Measurements from ENCODE around the gene GATB. TPM values are rescaled to one million over a fixed set of nuclear protein-coding genes. Genes with fewer than 3 reads are reported as not detected.

Gene GATB
- polyA plus RNA-seq, 3 donors, result 5.5 to 12.2 (median 9.0) TPM

GRCh38 chr4:151628001-151628608 is 132.7 kb downstream of the GATB start:
- Histone ChIP-seq H3K9me3 (replicated peaks in 1 of 2; ENCODE audit: control insufficient read depth in 1 of 2, insufficient read depth in 1 of 2, low read length in 2 of 2) (no peaks in the 10 kb centered on the region), H3K27ac (ENCODE audit: low read depth in 1 of 2, low read length in 2 of 2) (no peak overlapping the region), H3K4me1 (ENCODE audit: control insufficient read depth in 1 of 2, insufficient read depth in 2 of 2, low read length in 2 of 2) (no peaks in the 10 kb centered on the region), H2AFZ (ENCODE audit: insufficient read depth, low read depth, low read length, poor library complexity, severe bottlenecking) (no peak overlapping the region), H3K4me3 (replicated peaks in 1 of 3; ENCODE audit: low read depth in 2 of 3, low read length in 3 of 3) (no peak overlapping the region), H3K36me3 (replicated peaks in 1 of 2; ENCODE audit: control insufficient read depth in 1 of 2, insufficient read depth in 2 of 2, low read length in 2 of 2) (no peaks in the 10 kb centered on the region), H3K27me3 (ENCODE audit: control insufficient read depth in 2 of 2, insufficient read depth in 2 of 2, low read length in 2 of 2) (peaks cover 0 to 2% of the 10 kb centered on the region in 2 donors), H3K4me2 (replicated peaks; ENCODE audit: extremely low read depth, low read length, poor library complexity, severe bottlenecking) (no peak overlapping the region), H3K9ac (ENCODE audit: insufficient read depth, low read length, poor library complexity, severe bottlenecking) (no peak overlapping the region), H4K20me1 (ENCODE audit: insufficient read depth, low read length) (no peaks in the 10 kb centered on the region), H3K79me2 (ENCODE audit: insufficient read depth, low read length) (no peaks in the 10 kb centered on the region)
- Mint-ChIP-seq H3K4me1 (no peaks in the 10 kb centered on the region), H3K9me3 (peaks cover 0 to 5% (median 0%) of the 10 kb centered on the region in 7 donors), H3K27ac (no peak overlapping the region), H3K36me3 (no peaks in the 10 kb centered on the region), H3K4me3 (no peak overlapping the region), H3K27me3 (ENCODE audit: low read depth in 3 of 3) (peaks cover 6 to 13% (median 11%) of the 10 kb centered on the region in 3 donors)
- TF ChIP-seq CTCF (IDR thresholded peaks at IDR 0.05), result no peak
- WGBS (ENCODE audit: insufficient coverage), result 86% methylated on average over 2 of the region's 5 CpGs
- no peak for DNase-seq
- intact Hi-C loops (cut with micrococcal nuclease), result no loop called here

GRCh38 chr4:151627491-151627890 is 133.3 kb downstream of the GATB start:
- no peak overlapping the region for H3K27ac ChIP-seq (ENCODE audit: low read depth in 1 of 2, low read length in 2 of 2)
- no peak for DNase-seq
- no peaks in the 10 kb centered on the region for H3K36me3 ChIP-seq (replicated peaks in 1 of 2; ENCODE audit: control insufficient read depth in 1 of 2, insufficient read depth in 2 of 2, low read length in 2 of 2)
- no peaks in the 10 kb centered on the region for H4K20me1 ChIP-seq (ENCODE audit: insufficient read depth, low read length)
- H3K36me3 Mint-ChIP-seq, result no peaks in the 10 kb centered on the region
- peaks cover 6 to 13% (median 11%) of the 10 kb centered on the region in 3 donors for H3K27me3 Mint-ChIP-seq (ENCODE audit: low read depth in 3 of 3)
- H3K79me2 ChIP-seq (ENCODE audit: insufficient read depth, low read length), result no peaks in the 10 kb centered on the region
- no peak overlapping the region for H3K4me3 Mint-ChIP-seq
- no peaks in the 10 kb centered on the region for H3K4me1 ChIP-seq (ENCODE audit: control insufficient read depth in 1 of 2, insufficient read depth in 2 of 2, low read length in 2 of 2)
- H3K9ac ChIP-seq (ENCODE audit: insufficient read depth, low read length, poor library complexity, severe bottlenecking), result no peak overlapping the region
- no peak overlapping the region for H3K4me2 ChIP-seq (replicated peaks; ENCODE audit: extremely low read depth, low read length, poor library complexity, severe bottlenecking)
- H3K9me3 ChIP-seq (replicated peaks in 1 of 2; ENCODE audit: control insufficient read depth in 1 of 2, insufficient read depth in 1 of 2, low read length in 2 of 2), result no peaks in the 10 kb centered on the region
- H3K9me3 Mint-ChIP-seq, result no peaks in the 10 kb centered on the region
- no peak for TF ChIP-seq CTCF (IDR thresholded peaks at IDR 0.05)
- no peaks in the 10 kb centered on the region for H3K4me1 Mint-ChIP-seq
- intact Hi-C loops (cut with micrococcal nuclease), result no loop called here
- H3K4me3 ChIP-seq (replicated peaks in 1 of 3; ENCODE audit: low read depth in 2 of 3, low read length in 3 of 3), result no peak overlapping the region
- no peak overlapping the region for H2AFZ ChIP-seq (ENCODE audit: insufficient read depth, low read depth, low read length, poor library complexity, severe bottlenecking)
- H3K27me3 ChIP-seq (ENCODE audit: control insufficient read depth in 2 of 2, insufficient read depth in 2 of 2, low read length in 2 of 2), result peaks cover 0 to 2% of the 10 kb centered on the region in 2 donors
- no peak overlapping the region for H3K27ac Mint-ChIP-seq
- no CpG with 5 or more reads among the region's 1 CpG for WGBS (ENCODE audit: insufficient coverage)

All from CD14-positive monocyte (primary cell).